Measurements from ENCODE around the gene HNRNPLL. TPM values are rescaled to one million over a fixed set of nuclear protein-coding genes. Genes with fewer than 3 reads are reported as not detected.
A peak's percentile ranks its signal among the peaks of the same experiment; 100 is the strongest.

Gene HNRNPLL
- total and polyA plus RNA-seq, 2 of the 13 experiments (the other 11 are each of a cell fraction or from before 2014, with no cell fraction given), result 49.4 to 103 TPM

GRCh38 chr2:38602732-38603401 lies at the start of gene HNRNPLL (continued):
- TF ChIP-seq HOXA9 (CRISPR knock-in tag; IDR thresholded peaks at IDR 0.05; ENCODE audit: borderline replicate concordance) (peak; percentile 62; the same call in 1 of the 2 replicates), ATRX (CRISPR knock-in tag; IDR thresholded peaks at IDR 0.05; ENCODE audit: borderline replicate concordance) (no peak), THYN1 (CRISPR knock-in tag; IDR thresholded peaks at IDR 0.05; ENCODE audit: borderline replicate concordance, low read depth) (no peak), TFDP2 (CRISPR knock-in tag; IDR thresholded peaks at IDR 0.05) (peak; percentile 94), BCL3 (CRISPR knock-in tag; IDR thresholded peaks at IDR 0.05) (peak; percentile 60; the same call in 1 of the 2 replicates), PRMT3 (CRISPR knock-in tag; IDR thresholded peaks at IDR 0.05; ENCODE audit: borderline replicate concordance, low read depth) (no peak), FOXJ3 (CRISPR knock-in tag; IDR thresholded peaks at IDR 0.05; ENCODE audit: borderline replicate concordance) (peak; percentile 73; the same call in 1 of the 2 replicates), GABPA (IDR thresholded peaks at IDR 0.05; ENCODE audit: low read depth, low read length) (peak; percentile 67), GABPA (CRISPR knock-in tag; IDR thresholded peaks at IDR 0.05; ENCODE audit: low read depth) (peak; percentile 86), FOXK2 (IDR thresholded peaks at IDR 0.05) (no peak), IRF2 (CRISPR knock-in tag; IDR thresholded peaks at IDR 0.05) (peak; percentile 90), ZNF383 (CRISPR knock-in tag; IDR thresholded peaks at IDR 0.05; ENCODE audit: borderline replicate concordance) (no peak; the same call in 1 of the 2 replicates), PATZ1 (CRISPR knock-in tag; IDR thresholded peaks at IDR 0.05) (peak; percentile 99), ZNF275 (CRISPR knock-in tag; IDR thresholded peaks at IDR 0.05; ENCODE audit: borderline replicate concordance) (peak; percentile 91), HMG20B (CRISPR knock-in tag; conservative IDR thresholded peaks at IDR 0.05) (peak; percentile 79), CHD4 (IDR thresholded peaks at IDR 0.05; ENCODE audit: borderline replicate concordance, low read length) (no peak), ISX (CRISPR knock-in tag; conservative IDR thresholded peaks at IDR 0.05) (peak; percentile 89; the same call in 1 of the 2 replicates), PAF1 (CRISPR knock-in tag; IDR thresholded peaks at IDR 0.05) (no peak), ZSCAN22 (CRISPR knock-in tag; IDR thresholded peaks at IDR 0.05) (0 out of 2 replicates have a peak, but pooled peaks have one; percentile 69), NFKB2 (CRISPR knock-in tag; IDR thresholded peaks at IDR 0.05; ENCODE audit: borderline replicate concordance) (peak; percentile 95; the same call in 1 of the 2 replicates), ZFP82 (CRISPR knock-in tag; IDR thresholded peaks at IDR 0.05; ENCODE audit: borderline replicate concordance) (peak; percentile 89), ZNF232 (CRISPR knock-in tag; IDR thresholded peaks at IDR 0.05; ENCODE audit: borderline replicate concordance) (peak; percentile 52; the same call in 1 of the 2 replicates), SMYD3 (CRISPR knock-in tag; IDR thresholded peaks at IDR 0.05) (no peak; the same call in 1 of the 2 replicates), CBFB (CRISPR knock-in tag; IDR thresholded peaks at IDR 0.05) (peak; percentile 93), SP2 (CRISPR knock-in tag; IDR thresholded peaks at IDR 0.05) (peak; percentile 97)
